ENCODE data around the gene TBC1D16.

- no peak for TF ChIP-seq CTCF (IDR thresholded peaks at IDR 0.05; ENCODE audit: borderline replicate concordance, extremely low read depth, low read length, poor library complexity, severe bottlenecking)
- no peak for TF ChIP-seq EZH2 (IDR thresholded peaks at IDR 0.05; ENCODE audit: borderline replicate concordance, low read depth, low read length, severe bottlenecking)
These were observed 45.0 kb downstream of the TBC1D16 start for GRCh38 chr17:79990704-79991103.
